K562 (cell line): ENCODE data around the gene MPPED2.

ENCODE experiments used
- CBX3 ChIP-seq, 2 experiments: IDR thresholded peaks; 1 replicate in 1 of 2; 2 replicates in 1 of 2; pipeline ENCODE4 v1.6.1; 2012; ENCODE audit warnings: inconsistent platforms in 2 of 2, low read length in 2 of 2, borderline replicate concordance in 1 of 2, control low read depth in 1 of 2
- FIP1L1 ChIP-seq: fragments of 200-400 bp; formaldehyde crosslinking; IDR thresholded peaks from 2 replicates; pipeline ENCODE4 v1.6.1; 2018; ENCODE audit warnings: mild to moderate bottlenecking, low read depth, low read length; ENCODE audit not compliant: poor library complexity, severe bottlenecking
- HDAC6 ChIP-seq: IDR thresholded peaks from 2 replicates; pipeline ENCODE4 v1.6.1; 2012; ENCODE audit warnings: low read depth, mild to moderate bottlenecking, control low read depth, inconsistent platforms, low read length, moderate library complexity
- KDM5B ChIP-seq: fragments of 200-600 bp; sonication (generic); IDR thresholded peaks from 2 replicates; pipeline ENCODE4 v1.6.1; 2012; ENCODE audit warnings: low read depth, mild to moderate bottlenecking, moderate library complexity, low read length, control low read depth, inconsistent platforms; ENCODE audit not compliant: insufficient replicate concordance
- NR1H2 ChIP-seq: sonication (generic); formaldehyde crosslinking; IDR thresholded peaks from 2 replicates; pipeline ENCODE4 v1.4.0; 2020; ENCODE audit warnings: mild to moderate bottlenecking, missing genetic modification reagents
- NR2C2 ChIP-seq, 2 experiments: fragments of 200-800 bp in 1 of 2; sonication (Bioruptor generic) in 1 of 2; sonication (generic) in 1 of 2; formaldehyde crosslinking in 1 of 2; IDR thresholded peaks; 2 replicates each; pipeline versions ENCODE4 v1.6.1 to v1.8.0; 2016 to 2022; ENCODE audit warnings: mild to moderate bottlenecking in 1 of 2, missing compliant biosample characterization in 1 of 2, missing genetic modification characterization in 1 of 2, missing genetic modification reagents in 1 of 2
- PRPF4 ChIP-seq: fragments of 200-400 bp; formaldehyde crosslinking; IDR thresholded peaks from one replicate; pipeline ENCODE4 v1.6.1; 2017; ENCODE audit warnings: low read length, low read depth, mild to moderate bottlenecking; ENCODE audit not compliant: insufficient read depth, poor library complexity, severe bottlenecking
- STAT5A ChIP-seq: IDR thresholded peaks from 2 replicates; pipeline ENCODE4 v1.6.1; 2012; ENCODE audit warnings: low read length, inconsistent platforms, borderline replicate concordance
- TF ChIP-seq, protein P1 (sequence below), 3 experiments: IDR thresholded peaks in 2 of 3; conservative IDR thresholded peaks in 1 of 3; 2 replicates each; pipeline ENCODE4 v1.5.1; 2011 to 2012; ENCODE audit warnings: low read length in 3 of 3, mild to moderate bottlenecking in 3 of 3, control low read depth in 2 of 3, improper control_type of control experiment in 1 of 3, inconsistent platforms in 1 of 3, low read depth in 1 of 3, mixed read lengths in 1 of 3, moderate library complexity in 1 of 3; ENCODE audit not compliant: insufficient read depth in 2 of 3
- TF ChIP-seq, protein P2 (sequence below), 2 experiments: fragments of 450-650 bp in 1 of 2; sonication (generic) in 1 of 2; formaldehyde crosslinking; conservative IDR thresholded peaks; 2 replicates each; pipeline versions ENCODE4 v1.4.0 to v1.8.1; 2020 to 2022; ENCODE audit warnings: mild to moderate bottlenecking in 1 of 2, missing genetic modification reagents in 1 of 2

DNA sequence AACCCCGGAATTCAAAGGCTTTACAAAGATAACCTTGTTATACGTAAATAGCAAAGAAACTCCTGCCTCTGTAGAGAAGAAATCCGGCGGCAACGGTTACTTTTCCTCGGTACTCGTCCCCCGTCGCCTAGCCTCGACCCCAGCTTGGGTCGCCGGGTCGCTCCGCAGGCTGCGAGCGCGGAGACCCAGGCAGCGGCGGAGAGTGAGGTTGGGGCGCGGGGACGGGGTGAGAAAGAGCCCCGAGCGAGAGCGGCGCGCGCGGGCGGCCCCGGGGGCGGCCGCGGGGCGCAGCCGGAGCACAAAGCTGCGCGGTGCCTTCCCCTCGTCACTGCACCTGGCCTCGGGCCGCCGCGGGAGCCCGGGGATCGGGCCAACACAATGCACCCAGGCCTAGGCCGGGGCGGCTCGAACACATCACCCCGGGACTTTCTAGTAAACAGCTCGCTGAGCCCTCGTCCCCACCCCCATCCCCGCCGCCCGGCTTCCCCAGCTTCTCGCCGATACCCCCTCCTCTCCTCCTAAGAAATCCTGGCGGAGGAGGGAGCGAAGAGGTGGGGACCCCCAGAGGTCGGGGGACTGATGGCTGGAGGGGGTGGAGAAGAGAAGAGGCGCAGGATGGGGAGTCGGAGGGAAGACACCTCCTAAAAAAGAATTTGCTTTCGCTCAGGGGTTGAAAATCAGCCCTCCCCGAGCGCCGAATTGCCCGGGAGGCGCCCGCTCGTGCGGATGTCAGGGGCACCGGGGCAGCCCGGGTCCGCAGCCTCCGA, 845 bp downstream of the MPPED2 start:
- TF ChIP-seq NR1H2 (CRISPR knock-in tag) = no peak
- TF ChIP-seq NR2C2 (CRISPR knock-in tag; IDR thresholded peaks at IDR 0.05) = no peak
- no peak for TF ChIP-seq NR2C2 (tag; IDR thresholded peaks at IDR 0.05)
- no peak for TF ChIP-seq FIP1L1
- TF ChIP-seq, protein P1, sequence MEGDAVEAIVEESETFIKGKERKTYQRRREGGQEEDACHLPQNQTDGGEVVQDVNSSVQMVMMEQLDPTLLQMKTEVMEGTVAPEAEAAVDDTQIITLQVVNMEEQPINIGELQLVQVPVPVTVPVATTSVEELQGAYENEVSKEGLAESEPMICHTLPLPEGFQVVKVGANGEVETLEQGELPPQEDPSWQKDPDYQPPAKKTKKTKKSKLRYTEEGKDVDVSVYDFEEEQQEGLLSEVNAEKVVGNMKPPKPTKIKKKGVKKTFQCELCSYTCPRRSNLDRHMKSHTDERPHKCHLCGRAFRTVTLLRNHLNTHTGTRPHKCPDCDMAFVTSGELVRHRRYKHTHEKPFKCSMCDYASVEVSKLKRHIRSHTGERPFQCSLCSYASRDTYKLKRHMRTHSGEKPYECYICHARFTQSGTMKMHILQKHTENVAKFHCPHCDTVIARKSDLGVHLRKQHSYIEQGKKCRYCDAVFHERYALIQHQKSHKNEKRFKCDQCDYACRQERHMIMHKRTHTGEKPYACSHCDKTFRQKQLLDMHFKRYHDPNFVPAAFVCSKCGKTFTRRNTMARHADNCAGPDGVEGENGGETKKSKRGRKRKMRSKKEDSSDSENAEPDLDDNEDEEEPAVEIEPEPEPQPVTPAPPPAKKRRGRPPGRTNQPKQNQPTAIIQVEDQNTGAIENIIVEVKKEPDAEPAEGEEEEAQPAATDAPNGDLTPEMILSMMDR (IDR thresholded peaks at IDR 0.05 in 2 of 3, conservative IDR thresholded peaks at IDR 0.05 in 1 of 3; ENCODE audit: insufficient read depth in 2 of 3, low read depth in 1 of 3, low read length in 3 of 3) = no peak
- TF ChIP-seq, protein P2, sequence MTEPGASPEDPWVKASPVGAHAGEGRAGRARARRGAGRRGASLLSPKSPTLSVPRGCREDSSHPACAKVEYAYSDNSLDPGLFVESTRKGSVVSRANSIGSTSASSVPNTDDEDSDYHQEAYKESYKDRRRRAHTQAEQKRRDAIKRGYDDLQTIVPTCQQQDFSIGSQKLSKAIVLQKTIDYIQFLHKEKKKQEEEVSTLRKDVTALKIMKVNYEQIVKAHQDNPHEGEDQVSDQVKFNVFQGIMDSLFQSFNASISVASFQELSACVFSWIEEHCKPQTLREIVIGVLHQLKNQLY (CRISPR knock-in tag; conservative IDR thresholded peaks at IDR 0.05) = no peak
- no peak for TF ChIP-seq HDAC6
- TF ChIP-seq STAT5A = no peak
- no peak for TF ChIP-seq KDM5B
- no peak for TF ChIP-seq PRPF4
- no peak for TF ChIP-seq CBX3 (IDR thresholded peaks at IDR 0.05; ENCODE audit: borderline replicate concordance in 1 of 2, low read length in 2 of 2)
